Adrenal gland (tissue), 12 donors: Measurements from ENCODE around the gene DLEC1. TPM values are rescaled to one million over a fixed set of nuclear protein-coding genes. Genes with fewer than 3 reads are reported as not detected.

Source experiments
- DNase-seq, 7 donors: peaks; one replicate each; pipeline ENCODE4 v3.0.0-alpha.2; 2019 to 2020
- H3K27ac ChIP-seq, 5 donors: fragments of 200-600 bp; sonication (generic) in 4 of 5; 1 replicate in 3 of 5; 2 replicates in 2 of 5; pipeline versions ENCODE4 v1.5.1 to v1.8.0; 2016 to 2020; ENCODE audit warnings: mild to moderate bottlenecking in 1 of 5
- H3K27me3 ChIP-seq: fragments of 200-600 bp; 2 replicates; pipeline ENCODE4 v1.8.0; 2021
- H3K36me3 ChIP-seq, 2 donors: fragments of 200-600 bp; replicated peaks in 1 of 2; 1 replicate in 1 of 2; 2 replicates in 1 of 2; pipeline versions ENCODE4 v1.5.1 to v1.8.0; 2018 to 2022
- H3K4me1 ChIP-seq, 2 donors: fragments of 200-600 bp; replicated peaks in 1 of 2; 1 replicate in 1 of 2; 2 replicates in 1 of 2; pipeline versions ENCODE4 v1.5.1 to v1.8.0; 2018 to 2021
- H3K4me3 ChIP-seq, 4 donors: fragments of 200-600 bp; sonication (generic) in 3 of 4; one replicate each; pipeline ENCODE4 v1.5.1; 2016 to 2018
- H3K9me3 ChIP-seq, 3 donors: fragments of 200-600 bp; sonication (generic) in 1 of 3; replicated peaks in 1 of 3; 1 replicate in 2 of 3; 2 replicates in 1 of 3; pipeline versions ENCODE4 v1.5.1 to v1.8.0; 2016 to 2021
- CTCF ChIP-seq, 6 experiments: fragments of 450-650 bp in 4 of 6; fragments of 200-600 bp in 2 of 6; sonication (generic) in 1 of 6; IDR thresholded peaks; 1 replicate in 5 of 6; 2 replicates in 1 of 6; pipeline versions ENCODE4 v1.5.1 to v1.8.0; 2016 to 2021; ENCODE audit warnings: antibody characterized with exemption in 6 of 6, mild to moderate bottlenecking in 2 of 6, moderate library complexity in 1 of 6
- POLR2A ChIP-seq, 2 donors: fragments of 450-650 bp; IDR thresholded peaks; one replicate each; pipeline ENCODE4 v1.6.1; 2017; ENCODE audit warnings: antibody characterized with exemption in 2 of 2, mild to moderate bottlenecking in 2 of 2, moderate library complexity in 1 of 2
- WGBS, 4 donors: extraction: QIAGEN DNeasy Blood & Tissue Kit in 2 of 4; methylation state at CpG; one replicate each; pipeline versions ENCODE4 v1.1.5 to v1.1.7; 2013 to 2017; 5-methylcytosine and 5-hydroxymethylcytosine counted together
- intact Hi-C, 2 donors: fragments of 100-400 bp; cut with DNase I; formaldehyde crosslinking; loops; one replicate each; pipeline versions ENCODE4 v1.14.1 to v1.15.0; 2022 to 2023
- polyA plus RNA-seq, 3 donors: library from polyadenylated mRNA; stranded (reverse); fragments of 200-250 nt in 2 of 3; fragments of 350-450 nt in 1 of 3; fragmentation: Illumina TruSeq in 1 of 3; extraction: RNeasy Lipid Tissue Mini Kit (QIAGEN cat#74804) in 1 of 3; gene quantifications; one replicate each; pipeline ENCODE4 v1.2.3, GENCODE V29; 2013 to 2014
- total RNA-seq, 9 donors: library from RNA; depleted of rRNA in 4 of 9; stranded (reverse); fragments of >200 nt in 4 of 9; fragments of 120-200 nt in 1 of 9; fragmentation: NEBNext Ultra II Directional in 1 of 9; extraction: Animal tissue kit (Norgen Biotek cat#: 25700) in 1 of 9; gene quantifications; one replicate each; pipeline versions ENCODE4 v1.1.0 to v1.2.4, GENCODE V29; 2013 to 2023
- donor health status: healthy with polysubstance abuse.
- donor health status: Bipolar disorder and iron deficiency.
- donor health status: DM: yes; HTN: yes; CAD: no.
- donor health status: DM: no; HTN: no; CAD: no.
- donor health status: DM: no; HTN: no; CAD: no.
- donor health status: DM: yes; HTN: yes; CAD: no.

DLEC1 gene
- total and polyA plus RNA-seq, 12 donors: 0.18 to 2.0 (median 1.1) TPM

- intact Hi-C loops: loop anchor here in 1 of 2 donors (10.0 kb wide), 2 partner anchors 106 to 364 kb away; no protein-coding TSS in a partner anchor
- Histone ChIP-seq H3K36me3 (no peaks in the 10 kb centered on the region), H3K27me3 (no peaks in the 10 kb centered on the region), H3K4me1 (no peaks in the 10 kb centered on the region), H3K4me3 (no peak overlapping the region), H3K9me3 (no peaks in the 10 kb centered on the region), H3K27ac (no peak overlapping the region)
- TF ChIP-seq CTCF (IDR thresholded peaks at IDR 0.05) (no peak), POLR2A (IDR thresholded peaks at IDR 0.05) (no peak)
- 80 to 94% (median 88%) methylated on average over 6 of the region's 6 CpGs for WGBS, 4 donors
- DNase-seq: peak in 3 of 7 donors; percentile 3 to 20 (median 6)
Observed at GRCh38 chr3:38110314-38111050, 71.5 kb downstream of the DLEC1 start.

GRCh38 chr3:38111201-38111600, 72.2 kb downstream of the DLEC1 start:
- TF ChIP-seq CTCF (IDR thresholded peaks at IDR 0.05) (no peak), POLR2A (IDR thresholded peaks at IDR 0.05) (no peak)
- peak in 2 of 7 donors; percentile 1 to 14 for DNase-seq
- no peak overlapping the region for H3K27ac ChIP-seq
- intact Hi-C loops: loop anchor here in 1 of 2 donors (10.0 kb wide), 2 partner anchors 106 to 364 kb away; no protein-coding TSS in a partner anchor
- H3K36me3 ChIP-seq: no peaks in the 10 kb centered on the region
- no peaks in the 10 kb centered on the region for H3K4me1 ChIP-seq
- no peaks in the 10 kb centered on the region for H3K9me3 ChIP-seq
- no peak overlapping the region for H3K4me3 ChIP-seq
- 91 to 100% (median 98%) methylated on average over 4 of the region's 4 CpGs for WGBS, 4 donors
- H3K27me3 ChIP-seq: no peaks in the 10 kb centered on the region

- H3K36me3 ChIP-seq: no peaks in the 10 kb centered on the region
- H3K27me3 ChIP-seq: no peaks in the 10 kb centered on the region
- peak in 4 of 7 donors; percentile 2 to 46 (median 8) for DNase-seq
- TF ChIP-seq POLR2A (IDR thresholded peaks at IDR 0.05) (no peak), CTCF (IDR thresholded peaks at IDR 0.05) (no peak)
- no peaks in the 10 kb centered on the region for H3K9me3 ChIP-seq
- no peaks in the 10 kb centered on the region for H3K4me1 ChIP-seq
- intact Hi-C loops: loop anchor here in 1 of 2 donors (10.0 kb wide), 2 partner anchors 107 to 363 kb away; no protein-coding TSS in a partner anchor
- H3K27ac ChIP-seq: no peak overlapping the region
- H3K4me3 ChIP-seq: no peak overlapping the region
- 82 to 94% (median 85%) methylated on average over 6 to 16 of the region's 16 CpGs for whole genome bisulfite sequencing, 4 donors
Observed at GRCh38 chr3:38111696-38112377, 72.8 kb downstream of the DLEC1 start.

- peak in 4 of 7 donors; percentile 3 to 20 (median 8) for DNase-seq
- Histone ChIP-seq H3K4me3 (no peak overlapping the region), H3K27me3 (no peaks in the 10 kb centered on the region), H3K9me3 (no peaks in the 10 kb centered on the region), H3K36me3 (no peaks in the 10 kb centered on the region), H3K27ac (no peak overlapping the region), H3K4me1 (no peaks in the 10 kb centered on the region)
- TF ChIP-seq CTCF (IDR thresholded peaks at IDR 0.05) (no peak), POLR2A (IDR thresholded peaks at IDR 0.05) (no peak)
- WGBS, 4 donors: 69 to 88% (median 86%) methylated on average over 4 to 7 of the region's 7 CpGs
- intact Hi-C loops: loop anchor here in 1 of 2 donors (10.0 kb wide), 2 partner anchors 108 to 362 kb away; no protein-coding TSS in a partner anchor
Observed at GRCh38 chr3:38112378-38112761, 73.4 kb downstream of the DLEC1 start.
